Kidney (tissue), 14 donors: ENCODE data around the gene KLF5. TPM values are rescaled to one million over a fixed set of nuclear protein-coding genes. Genes with fewer than 3 reads are reported as not detected.

Experiments
- DNase-seq, 5 donors: peaks; one replicate each; pipeline ENCODE4 v3.0.0-alpha.2; 2013 to 2020
- FAIRE-seq: peaks from 2 replicates; lab custom pipeline; 2012; peaks lifted over from hg19 to GRCh38; lab: Jason Lieb, UNC
- H3K27ac ChIP-seq, 2 donors: one replicate each; pipeline ENCODE4 v1.7.0; 2013; ENCODE audit warnings: low read depth in 2 of 2, low read length in 2 of 2, inconsistent platforms in 1 of 2
- H3K27me3 ChIP-seq: one replicate; pipeline ENCODE4 v1.7.1; 2013; ENCODE audit warnings: low read length, inconsistent platforms; ENCODE audit not compliant: control insufficient read depth, insufficient read depth
- H3K36me3 ChIP-seq, 3 donors: one replicate each; pipeline versions ENCODE4 v1.7.0 to v1.7.1; 2013; ENCODE audit warnings: low read length in 3 of 3, control low read depth in 1 of 3, inconsistent platforms in 1 of 3; ENCODE audit not compliant: insufficient read depth in 3 of 3, control insufficient read depth in 2 of 3
- H3K4me1 ChIP-seq, 3 donors: one replicate each; pipeline versions ENCODE4 v1.7.0 to v1.7.1; 2013; ENCODE audit warnings: low read length in 3 of 3, inconsistent platforms in 1 of 3, low read depth in 1 of 3; ENCODE audit not compliant: control insufficient read depth in 2 of 3, insufficient read depth in 2 of 3
- H3K4me3 ChIP-seq, 3 donors: one replicate each; pipeline versions ENCODE4 v1.7.0 to v1.8.1; 2013; ENCODE audit warnings: low read length in 3 of 3, control low read depth in 1 of 3, inconsistent platforms in 1 of 3
- H3K9ac ChIP-seq, 3 donors: one replicate each; pipeline versions ENCODE4 v1.7.0 to v1.7.1; 2013; ENCODE audit warnings: low read length in 3 of 3, control low read depth in 1 of 3, inconsistent platforms in 1 of 3
- H3K9me3 ChIP-seq, 3 donors: one replicate each; pipeline versions ENCODE4 v1.7.0 to v1.7.1; 2013; ENCODE audit warnings: low read length in 3 of 3, control low read depth in 1 of 3, inconsistent platforms in 1 of 3; ENCODE audit not compliant: control insufficient read depth in 2 of 3, insufficient read depth in 1 of 3
- CTCF ChIP-seq: IDR thresholded peaks from 3 replicates; pipeline ENCODE4 v1.5.1; 2012; ENCODE audit warnings: mild to moderate bottlenecking, moderate library complexity, borderline replicate concordance; ENCODE audit not compliant: insufficient read depth; ENCODE audit errors: extremely low read depth
- intact Hi-C: fragments of 100-400 bp; cut with DNase I; formaldehyde crosslinking; loops from one replicate; pipeline ENCODE4 v1.11.1; 2022
- polyA plus RNA-seq: library from polyadenylated mRNA; stranded (reverse); fragments of 350-450 nt; fragmentation: Illumina TruSeq; extraction: RNeasy Lipid Tissue Mini Kit (QIAGEN cat#74804); gene quantifications from one replicate; pipeline ENCODE4 v1.2.3, GENCODE V29; 2014; ENCODE audit warnings: low read depth, low replicate concordance; ENCODE audit not compliant: insufficient read depth
- total RNA-seq: library from RNA; stranded (reverse); fragmentation: NEBNext Ultra II Directional; extraction: Animal tissue kit (Norgen Biotek cat#: 25700); gene quantifications from one replicate; pipeline ENCODE4 v1.2.1, GENCODE V29; 2021
- donor health status: control.
- donor health status: control.
- donor health status: control.
- donor health status: control.
- donor health status: control.
- donor health status: DM: yes; HTN: yes; CAD: no.
- donor health status: Normal renal cell carcinoma (clear cell type).

KLF5 gene
- total and polyA plus RNA-seq, 2 donors from 2014 or later, result 4.4 to 52.7 TPM

GRCh38 chr13:73070451-73071098 lies 11.8 kb downstream of the KLF5 start:
- DNase-seq (no peak), FAIRE-seq (no peak)
- H3K9me3 ChIP-seq, result no peaks in the 10 kb centered on the region
- no peak overlapping the region for H3K4me3 ChIP-seq
- H3K27ac ChIP-seq, result no peak overlapping the region
- intact Hi-C loops, result no loop called here
- H3K36me3 ChIP-seq, result no peaks in the 10 kb centered on the region
- TF ChIP-seq CTCF, result no peak
- H3K9ac ChIP-seq, result no peak overlapping the region
- no peaks in the 10 kb centered on the region for H3K27me3 ChIP-seq
- peaks cover 0 to 2% (median 0%) of the 10 kb centered on the region in 3 donors for H3K4me1 ChIP-seq

- Histone ChIP-seq H3K27ac (no peak overlapping the region), H3K9ac (peak overlapping the region in 2 of 3 donors; percentile 9 to 48), H3K9me3 (no peaks in the 10 kb centered on the region), H3K36me3 (no peaks in the 10 kb centered on the region), H3K4me1 (peaks cover 0 to 2% (median 0%) of the 10 kb centered on the region in 3 donors), H3K4me3 (peak overlapping the region in 1 of 3 donors; percentile 17), H3K27me3 (no peaks in the 10 kb centered on the region)
- TF ChIP-seq CTCF, result no peak
- intact Hi-C loops, result no loop called here
- DNase-seq (no peak), FAIRE-seq (no peak)
Measured at GRCh38 chr13:73072239-73072900, 13.6 kb downstream of the KLF5 start.

GRCh38 chr13:73073050-73073449 lies 14.2 kb downstream of the KLF5 start:
- Histone ChIP-seq H3K9me3 (no peaks in the 10 kb centered on the region), H3K9ac (peak overlapping the region in 1 of 3 donors; percentile 48), H3K4me1 (peaks cover 0 to 2% (median 0%) of the 10 kb centered on the region in 3 donors), H3K4me3 (no peak overlapping the region), H3K27me3 (no peaks in the 10 kb centered on the region), H3K36me3 (no peaks in the 10 kb centered on the region), H3K27ac (peak overlapping the region in 1 of 2 donors; percentile 1)
- DNase-seq (no peak), FAIRE-seq (no peak)
- intact Hi-C loops, result no loop called here
- no peak for TF ChIP-seq CTCF
